22Rv1 (cell line): ENCODE measurements around the gene HIPK2.

Source experiments
- CTCF ChIP-seq: fragments of 450-650 bp; IDR thresholded peaks from 2 replicates; pipeline ENCODE4 v1.5.1; 2017; ENCODE audit warnings: mild to moderate bottlenecking
- ZFX ChIP-seq: fragments of 450-650 bp; IDR thresholded peaks from 2 replicates; pipeline ENCODE4 v1.6.1; 2017; ENCODE audit warnings: antibody characterized with exemption, borderline replicate concordance

GRCh38 chr7:139566075-139566474 is 211.7 kb downstream of the HIPK2 start:
- no peak for TF ChIP-seq CTCF
- TF ChIP-seq ZFX, result no peak
